Caco-2 (cell line): ENCODE measurements around the gene ITPR1. TPM values are rescaled to one million over a fixed set of nuclear protein-coding genes. Genes with fewer than 3 reads are reported as not detected.

Experiments
- BruUV-seq: library from RNA; stranded (reverse); fragments of 400-500 nt; replicated peaks from 2 replicates; lab custom pipeline; 2021; lab: Mats Ljungman, UMichigan
- CTCF ChIA-PET: fragments of 300-600 bp; sonication (Branson Sonifier 250); formaldehyde crosslinking; loops from one replicate; lab custom pipeline; 2022; ENCODE audit warnings: antibody characterized with exemption; lab: Charles Lee
- POLR2A ChIA-PET: fragments of 300-600 bp; sonication (Branson Sonifier 250); formaldehyde crosslinking; loops from one replicate; lab custom pipeline; 2022; ENCODE audit warnings: antibody characterized with exemption; lab: Charles Lee
- DNase-seq, 2 experiments: peaks; one replicate each; pipeline versions ENCODE4 v3.0.0 to v3.0.0-alpha.2; 2020 to 2022
- H3K27me3 ChIP-seq: replicated peaks from 2 replicates; pipeline ENCODE4 v1.6.0; 2011; ENCODE audit warnings: low read length; ENCODE audit not compliant: control insufficient read depth, insufficient read depth
- H3K36me3 ChIP-seq: 2 replicates; pipeline ENCODE4 v1.5.1; 2011; ENCODE audit warnings: low read length; ENCODE audit not compliant: control insufficient read depth, insufficient read depth
- H3K4me1 ChIP-seq: fragments of 250-450 bp; sonication (Bioruptor Pico); 2 replicates; pipeline ENCODE4 v1.5.1; 2020; ENCODE audit warnings: mild to moderate bottlenecking
- H3K4me3 ChIP-seq: 2 replicates; pipeline ENCODE4 v1.5.1; 2011; ENCODE audit warnings: low read depth, mild to moderate bottlenecking, control low read depth, low read length
- H3K9me3 ChIP-seq: fragments of 250-450 bp; sonication (Bioruptor Pico); 2 replicates; pipeline ENCODE4 v1.5.1; 2020; ENCODE audit warnings: mild to moderate bottlenecking, moderate library complexity
- H3K27ac Mint-ChIP-seq: one replicate; pipeline ENCODE4 v1.8.0; 2022; ENCODE audit warnings: mixed read lengths; ENCODE audit not compliant: unreplicated experiment
- H3K27me3 Mint-ChIP-seq: one replicate; pipeline ENCODE4 v1.8.0; 2022; ENCODE audit warnings: mixed read lengths; ENCODE audit not compliant: insufficient read depth, unreplicated experiment
- H3K36me3 Mint-ChIP-seq: one replicate; pipeline ENCODE4 v1.8.0; 2022; ENCODE audit warnings: mild to moderate bottlenecking, mixed read lengths; ENCODE audit not compliant: insufficient read depth, unreplicated experiment
- H3K4me1 Mint-ChIP-seq: one replicate; pipeline ENCODE4 v1.8.0; 2022; ENCODE audit warnings: low read depth, mixed read lengths; ENCODE audit not compliant: unreplicated experiment
- H3K4me3 Mint-ChIP-seq: one replicate; pipeline ENCODE4 v1.8.0; 2022; ENCODE audit warnings: mild to moderate bottlenecking, moderate library complexity, mixed read lengths; ENCODE audit not compliant: unreplicated experiment
- H3K9me3 Mint-ChIP-seq: one replicate; pipeline ENCODE4 v1.8.0; 2022; ENCODE audit warnings: mixed read lengths; ENCODE audit not compliant: unreplicated experiment
- intact Hi-C: fragments of 100-400 bp; cut with micrococcal nuclease; formaldehyde crosslinking; loops from one replicate; pipeline ENCODE4 v1.10.0; 2022; ENCODE audit not compliant: unreplicated experiment
- total RNA-seq: library from RNA; stranded (reverse); gene quantifications from 2 replicates; pipeline ENCODE4 v1.2.3, GENCODE V29; 2022
- TF ChIP-seq, protein P1 (sequence below), 2 experiments: fragments of 200-600 bp in 1 of 2; IDR thresholded peaks; 1 replicate in 1 of 2; 2 replicates in 1 of 2; pipeline versions ENCODE4 v1.5.1 to v1.8.0; 2011 to 2022; ENCODE audit warnings: antibody characterized with exemption in 1 of 2, control low read depth in 1 of 2, inconsistent platforms in 1 of 2, low read depth in 1 of 2, low read length in 1 of 2, mild to moderate bottlenecking in 1 of 2, moderate library complexity in 1 of 2; ENCODE audit not compliant: insufficient read depth in 1 of 2, severe bottlenecking in 1 of 2, unreplicated experiment in 1 of 2

The ITPR1 gene
- total RNA-seq, 1 experiment from 2014 or later = 10.4 TPM

DNA sequence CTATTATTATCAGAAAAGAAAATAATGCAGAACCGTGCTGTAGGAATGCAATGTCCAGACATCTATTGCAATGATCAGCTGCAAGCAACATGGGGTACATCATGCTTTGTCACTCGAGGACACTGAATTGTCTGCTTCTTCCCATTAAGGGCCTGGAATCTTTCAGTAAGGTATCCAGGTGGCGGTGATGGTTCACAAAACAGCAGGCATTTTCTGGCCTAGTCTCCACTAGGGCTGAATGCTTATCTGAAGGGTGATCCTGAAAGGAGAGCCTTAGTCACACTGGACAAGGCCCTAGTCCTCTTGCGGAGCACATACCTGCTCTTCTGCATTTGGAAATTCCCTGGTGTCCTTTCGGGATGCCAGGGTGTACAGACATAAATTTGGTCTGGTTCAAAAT is 21.2 kb downstream of the ITPR1 start:
- Mint-ChIP-seq H3K4me1 (no peaks in the 10 kb centered on the region), H3K4me3 (no peak overlapping the region), H3K27me3 (no peaks in the 10 kb centered on the region), H3K27ac (no peak overlapping the region), H3K36me3 (no peaks in the 10 kb centered on the region), H3K9me3 (no peaks in the 10 kb centered on the region)
- POLR2A ChIA-PET = no interaction called here
- CTCF ChIA-PET = no interaction called here
- no peaks in the 10 kb centered on the region for H3K27me3 ChIP-seq
- TF ChIP-seq, protein P1, sequence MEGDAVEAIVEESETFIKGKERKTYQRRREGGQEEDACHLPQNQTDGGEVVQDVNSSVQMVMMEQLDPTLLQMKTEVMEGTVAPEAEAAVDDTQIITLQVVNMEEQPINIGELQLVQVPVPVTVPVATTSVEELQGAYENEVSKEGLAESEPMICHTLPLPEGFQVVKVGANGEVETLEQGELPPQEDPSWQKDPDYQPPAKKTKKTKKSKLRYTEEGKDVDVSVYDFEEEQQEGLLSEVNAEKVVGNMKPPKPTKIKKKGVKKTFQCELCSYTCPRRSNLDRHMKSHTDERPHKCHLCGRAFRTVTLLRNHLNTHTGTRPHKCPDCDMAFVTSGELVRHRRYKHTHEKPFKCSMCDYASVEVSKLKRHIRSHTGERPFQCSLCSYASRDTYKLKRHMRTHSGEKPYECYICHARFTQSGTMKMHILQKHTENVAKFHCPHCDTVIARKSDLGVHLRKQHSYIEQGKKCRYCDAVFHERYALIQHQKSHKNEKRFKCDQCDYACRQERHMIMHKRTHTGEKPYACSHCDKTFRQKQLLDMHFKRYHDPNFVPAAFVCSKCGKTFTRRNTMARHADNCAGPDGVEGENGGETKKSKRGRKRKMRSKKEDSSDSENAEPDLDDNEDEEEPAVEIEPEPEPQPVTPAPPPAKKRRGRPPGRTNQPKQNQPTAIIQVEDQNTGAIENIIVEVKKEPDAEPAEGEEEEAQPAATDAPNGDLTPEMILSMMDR (IDR thresholded peaks at IDR 0.05; ENCODE audit: insufficient read depth in 1 of 2, low read depth in 1 of 2, low read length in 1 of 2, severe bottlenecking in 1 of 2, unreplicated experiment in 1 of 2) = no peak
- no peak overlapping the region for H3K4me3 ChIP-seq
- H3K4me1 ChIP-seq = no peaks in the 10 kb centered on the region
- intact Hi-C loops = no loop called here
- H3K36me3 ChIP-seq = no peaks in the 10 kb centered on the region
- no peaks in the 10 kb centered on the region for H3K9me3 ChIP-seq
- BruUV-seq = no TSS peak
- DNase-seq = no peak

DNA sequence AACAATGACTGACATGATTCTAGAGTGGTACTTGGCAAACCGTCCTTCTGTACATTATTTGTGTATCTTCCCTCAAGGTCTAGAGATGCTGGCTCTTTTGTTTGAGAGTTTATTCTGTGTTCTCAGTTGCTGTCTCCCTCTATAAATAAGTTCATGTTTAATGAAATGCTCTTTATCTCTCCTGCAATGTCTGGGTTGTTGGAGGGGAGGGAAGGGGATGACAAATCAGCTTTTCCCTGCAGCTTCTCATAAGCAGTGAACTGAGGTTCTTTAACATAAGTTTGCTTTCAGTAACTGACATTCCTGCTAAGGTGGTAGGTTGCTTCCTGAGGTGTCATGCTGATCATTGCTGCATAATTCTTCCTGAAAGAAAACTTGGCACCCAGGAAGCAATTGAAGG is 21.8 kb downstream of the ITPR1 start:
- POLR2A ChIA-PET = no interaction called here
- Mint-ChIP-seq H3K9me3 (no peaks in the 10 kb centered on the region), H3K27ac (no peak overlapping the region), H3K27me3 (no peaks in the 10 kb centered on the region), H3K4me3 (no peak overlapping the region), H3K36me3 (no peaks in the 10 kb centered on the region), H3K4me1 (no peaks in the 10 kb centered on the region)
- intact Hi-C loops = no loop called here
- Histone ChIP-seq H3K9me3 (no peaks in the 10 kb centered on the region), H3K27me3 (no peaks in the 10 kb centered on the region), H3K4me3 (no peak overlapping the region), H3K36me3 (no peaks in the 10 kb centered on the region), H3K4me1 (no peaks in the 10 kb centered on the region)
- BruUV-seq = no TSS peak
- CTCF ChIA-PET = no interaction called here
- DNase-seq = no peak
- TF ChIP-seq, protein P1 (IDR thresholded peaks at IDR 0.05; ENCODE audit: insufficient read depth in 1 of 2, low read depth in 1 of 2, low read length in 1 of 2, severe bottlenecking in 1 of 2, unreplicated experiment in 1 of 2) = no peak

DNA sequence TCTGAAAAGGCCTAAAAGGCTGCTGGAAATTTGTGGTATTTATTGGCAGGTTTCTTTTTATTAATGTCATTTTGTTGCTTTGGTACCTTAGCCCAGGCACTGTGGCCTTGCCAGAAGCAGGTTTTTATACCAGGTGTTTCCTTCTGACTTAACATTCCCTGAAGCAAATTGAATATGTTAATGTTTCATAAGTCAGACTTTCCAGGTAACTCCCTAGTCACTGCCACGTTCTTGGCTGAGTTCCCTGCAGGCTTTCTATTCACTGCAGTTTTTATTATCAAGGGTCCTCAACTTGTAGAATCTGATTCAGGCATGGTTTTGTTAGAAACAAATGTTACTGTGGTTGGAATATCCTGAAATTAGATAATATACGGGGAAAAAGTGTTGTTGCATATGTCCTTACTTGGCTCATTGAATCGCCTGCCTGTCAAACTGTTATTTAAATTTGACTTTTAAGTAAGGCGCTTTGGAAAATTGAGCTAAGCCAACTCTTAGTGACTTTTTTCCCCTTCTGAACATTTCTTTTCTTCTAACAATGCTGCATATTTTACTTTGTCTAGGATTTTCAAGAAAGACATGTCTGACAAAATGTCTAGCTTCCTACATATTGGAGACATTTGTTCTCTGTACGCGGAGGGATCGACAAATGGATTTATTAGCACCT is 22.9 kb downstream of the ITPR1 start:
- Histone ChIP-seq H3K27me3 (no peaks in the 10 kb centered on the region), H3K36me3 (no peaks in the 10 kb centered on the region), H3K9me3 (no peaks in the 10 kb centered on the region), H3K4me3 (no peak overlapping the region), H3K4me1 (no peaks in the 10 kb centered on the region)
- Mint-ChIP-seq H3K36me3 (no peaks in the 10 kb centered on the region), H3K4me1 (no peaks in the 10 kb centered on the region), H3K4me3 (no peak overlapping the region), H3K27me3 (no peaks in the 10 kb centered on the region), H3K27ac (no peak overlapping the region), H3K9me3 (no peaks in the 10 kb centered on the region)
- BruUV-seq = no TSS peak
- intact Hi-C loops = no loop called here
- TF ChIP-seq, protein P1 (IDR thresholded peaks at IDR 0.05; ENCODE audit: insufficient read depth in 1 of 2, low read depth in 1 of 2, low read length in 1 of 2, severe bottlenecking in 1 of 2, unreplicated experiment in 1 of 2) = no peak
- DNase-seq = no peak
- ChIA-PET CTCF (no interaction called here), POLR2A (no interaction called here)
